Tibial artery (tissue), 4 donors: ENCODE results near the gene BRAF.
"Not testable (repeated sequence)": the region's sequence is repeated elsewhere in the genome, so short reads cannot be mapped to it uniquely, and the experiment has no call there.

ENCODE experiments used
- DNase-seq, 2 donors: peaks; one replicate each; pipeline ENCODE4 v3.0.0-alpha.2; 2019
- H3K27ac ChIP-seq, 2 donors: fragments of 200-600 bp; sonication (generic) in 1 of 2; 1 replicate in 1 of 2; 2 replicates in 1 of 2; pipeline ENCODE4 v1.5.1; 2018 to 2019; ENCODE audit warnings: mild to moderate bottlenecking in 1 of 2
- H3K27me3 ChIP-seq, 2 donors: fragments of 200-600 bp; sonication (generic) in 1 of 2; one replicate each; pipeline versions ENCODE4 v1.5.1 to v1.6.0; 2016 to 2019
- H3K36me3 ChIP-seq, 3 donors: fragments of 200-600 bp; sonication (generic) in 2 of 3; one replicate each; pipeline ENCODE4 v1.5.1; 2016 to 2019; ENCODE audit warnings: mild to moderate bottlenecking in 2 of 3
- H3K4me1 ChIP-seq, 4 donors: fragments of 200-600 bp; sonication (generic) in 2 of 4; 1 replicate in 3 of 4; 2 replicates in 1 of 4; pipeline ENCODE4 v1.5.1; 2016 to 2019
- H3K4me3 ChIP-seq, 2 donors: fragments of 200-600 bp; sonication (generic) in 1 of 2; 1 replicate in 1 of 2; 2 replicates in 1 of 2; pipeline ENCODE4 v1.5.1; 2018 to 2019; ENCODE audit warnings: mild to moderate bottlenecking in 2 of 2
- H3K9me3 ChIP-seq, 3 donors: fragments of 200-600 bp; sonication (generic) in 1 of 3; one replicate each; pipeline ENCODE4 v1.5.1; 2016 to 2019
- CTCF ChIP-seq, 2 experiments: fragments of 200-600 bp in 1 of 2; fragments of 450-650 bp in 1 of 2; IDR thresholded peaks; one replicate each; pipeline ENCODE4 v1.5.1; 2017 to 2019; ENCODE audit warnings: antibody characterized with exemption in 2 of 2, mild to moderate bottlenecking in 1 of 2, moderate library complexity in 1 of 2
- intact Hi-C: fragments of 100-400 bp; cut with DNase I; formaldehyde crosslinking; loops from one replicate; pipeline ENCODE4 v1.15.0; 2023; ENCODE audit warnings: low total_unique reads

BRAF gene

DNA sequence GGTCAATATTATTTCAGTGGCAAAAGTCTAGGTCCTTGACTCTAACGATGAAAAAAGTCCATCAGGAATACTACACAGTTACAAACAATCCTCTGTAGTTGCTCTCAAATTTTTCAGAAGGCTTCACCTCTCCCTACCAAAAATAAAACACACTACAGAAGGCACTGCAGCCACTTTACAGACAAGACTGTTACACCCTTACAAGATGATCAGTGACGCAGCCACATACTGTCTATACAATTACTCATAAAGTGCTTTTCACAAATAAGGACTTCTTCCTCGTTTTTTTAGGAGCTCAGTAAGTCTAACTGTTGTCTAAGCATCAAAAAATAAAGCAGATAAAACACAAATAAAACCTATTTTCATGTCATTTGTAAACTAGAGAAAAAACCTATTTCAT is 201.2 kb downstream of the BRAF start:
- DNase-seq, result no peak
- intact Hi-C loops, result no loop called here

GRCh38 chr7:140723006-140723405 is 201.7 kb downstream of the BRAF start:
- Histone ChIP-seq H3K27me3 (no peaks in the 10 kb centered on the region), H3K4me3 (no peak overlapping the region), H3K4me1 (no peaks in the 10 kb centered on the region), H3K36me3 (peaks cover 0 to 20% (median 0%) of the 10 kb centered on the region in 3 donors), H3K9me3 (no peaks in the 10 kb centered on the region), H3K27ac (no peak overlapping the region)
- no peak for DNase-seq
- intact Hi-C loops, result no loop called here
- no peak for TF ChIP-seq CTCF (IDR thresholded peaks at IDR 0.05)

More for the DNA sequence above, 201.2 kb downstream of the BRAF start:
- H3K4me3 ChIP-seq, result no peak overlapping the region
- no peaks in the 10 kb centered on the region for H3K27me3 ChIP-seq
- no peaks in the 10 kb centered on the region for H3K9me3 ChIP-seq
- H3K27ac ChIP-seq, result no peak overlapping the region
- no peaks in the 10 kb centered on the region for H3K4me1 ChIP-seq
- peaks cover 0 to 20% (median 0%) of the 10 kb centered on the region in 3 donors for H3K36me3 ChIP-seq
- TF ChIP-seq CTCF (IDR thresholded peaks at IDR 0.05), result no peak

GRCh38 chr7:140722254-140722653 is 202.5 kb downstream of the BRAF start:
- no peaks in the 10 kb centered on the region for H3K4me1 ChIP-seq
- H3K36me3 ChIP-seq, result peaks cover 0 to 20% (median 0%) of the 10 kb centered on the region in 3 donors
- H3K4me3 ChIP-seq, result no peak overlapping the region
- H3K27me3 ChIP-seq, result no peaks in the 10 kb centered on the region
- H3K27ac ChIP-seq, result no peak overlapping the region
- DNase-seq, result no peak
- H3K9me3 ChIP-seq, result no peaks in the 10 kb centered on the region
- intact Hi-C loops, result no loop called here
- TF ChIP-seq CTCF (IDR thresholded peaks at IDR 0.05), result no peak

DNA sequence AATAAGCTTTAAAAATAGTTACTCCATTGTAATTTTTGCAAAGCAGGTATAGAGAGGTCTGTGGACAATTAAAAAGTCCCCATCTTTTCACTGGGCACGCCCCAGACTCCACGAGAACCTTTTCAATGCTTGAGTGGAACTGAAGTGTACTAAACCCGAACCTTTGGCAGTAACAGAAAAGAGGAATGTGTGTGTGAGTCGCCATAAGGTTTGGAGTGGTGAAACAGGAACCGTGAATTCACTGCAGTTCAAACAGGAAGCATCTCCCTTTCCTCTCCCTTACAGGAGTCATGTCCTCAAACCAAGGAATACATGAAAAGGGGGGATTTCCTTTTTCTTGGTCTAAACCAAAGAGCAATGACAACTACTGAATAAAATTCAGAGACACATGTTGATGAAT is 205.0 kb downstream of the BRAF start:
- H3K36me3 ChIP-seq, result peaks cover 0 to 13% (median 4%) of the 10 kb centered on the region in 3 donors
- no peaks in the 10 kb centered on the region for H3K4me1 ChIP-seq
- DNase-seq, result no peak
- no peaks in the 10 kb centered on the region for H3K27me3 ChIP-seq
- H3K27ac ChIP-seq, result no peak overlapping the region
- intact Hi-C loops, result no loop called here
- no peak overlapping the region for H3K4me3 ChIP-seq
- no peaks in the 10 kb centered on the region for H3K9me3 ChIP-seq
- TF ChIP-seq CTCF (IDR thresholded peaks at IDR 0.05), result no peak

DNA sequence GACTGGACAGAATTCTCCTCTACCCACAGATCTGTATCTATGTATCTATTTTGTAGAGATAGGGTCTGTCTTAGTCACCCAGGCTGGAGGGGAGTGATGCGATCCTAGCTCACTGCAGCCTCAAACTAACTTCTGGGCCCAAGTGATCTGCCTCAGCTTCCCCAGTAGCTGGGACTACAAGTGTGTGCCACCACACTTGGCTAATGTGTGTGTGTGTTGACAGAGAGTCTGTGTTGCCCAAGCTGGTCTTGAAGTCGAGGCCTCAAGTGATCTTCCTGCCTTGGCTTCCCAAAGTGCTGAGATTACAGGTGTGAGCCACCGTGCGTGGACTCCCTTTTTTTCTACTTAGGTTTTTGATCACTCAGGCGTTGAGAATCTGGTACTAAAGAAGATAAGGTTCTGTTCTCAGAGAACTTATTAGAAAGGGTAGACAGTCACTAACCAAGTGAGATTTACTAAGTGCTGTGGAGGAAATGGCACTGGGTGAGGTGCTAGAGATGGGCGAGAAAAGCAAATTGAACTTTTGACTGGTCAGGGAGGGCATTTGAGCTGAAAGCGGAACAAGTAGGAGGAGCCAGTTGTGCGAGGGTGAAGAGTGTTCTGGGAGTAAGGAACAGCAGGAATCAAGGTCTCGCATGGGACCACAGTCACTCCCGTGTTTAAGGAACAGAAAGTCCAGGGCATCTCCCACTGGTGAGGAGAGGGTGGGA is 210.2 kb downstream of the BRAF start:
- H3K4me3 ChIP-seq, result no peak overlapping the region
- H3K9me3 ChIP-seq, result no peaks in the 10 kb centered on the region
- TF ChIP-seq CTCF (IDR thresholded peaks at IDR 0.05), result no peak
- intact Hi-C loops, result no loop called here
- DNase-seq, result no peak
- H3K27me3 ChIP-seq, result no peaks in the 10 kb centered on the region
- H3K27ac ChIP-seq, result no peak overlapping the region
- peaks cover 0 to 13% (median 0%) of the 10 kb centered on the region in 3 donors for H3K36me3 ChIP-seq
- H3K4me1 ChIP-seq, result no peaks in the 10 kb centered on the region

DNA sequence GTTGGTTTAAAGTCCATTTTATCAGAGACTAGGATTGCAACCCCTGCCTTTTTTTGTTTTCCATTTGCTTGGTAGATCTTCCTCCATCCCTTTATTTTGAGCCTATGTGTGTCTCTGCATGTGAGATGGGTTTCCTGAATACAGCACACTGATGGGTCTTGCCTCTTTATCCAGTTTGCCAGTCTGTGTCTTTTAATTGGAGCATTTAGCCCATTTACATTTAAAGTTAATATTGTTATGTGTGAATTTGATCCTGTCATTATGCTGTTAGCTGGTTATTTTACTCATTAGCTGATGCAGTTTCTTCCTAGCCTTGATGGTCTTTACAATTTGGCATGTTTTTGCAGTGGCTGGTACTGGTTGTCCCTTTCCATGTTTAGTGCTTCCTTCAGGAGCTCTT is 212.3 kb downstream of the BRAF start:
- H3K4me3 ChIP-seq, H3K27me3 ChIP-seq, H3K27ac ChIP-seq, H3K4me1 ChIP-seq, DNase-seq, H3K9me3 ChIP-seq, intact Hi-C loops: not testable (repeated sequence)
- peaks cover 0 to 13% (median 0%) of the 10 kb centered on the region in 3 donors for H3K36me3 ChIP-seq

- DNase-seq, H3K9me3 ChIP-seq, H3K4me3 ChIP-seq, H3K4me1 ChIP-seq, H3K27ac ChIP-seq, intact Hi-C loops, H3K27me3 ChIP-seq: not testable (repeated sequence)
- H3K36me3 ChIP-seq, result peaks cover 22 to 33% (median 23%) of the 10 kb centered on the region in 3 donors
These were observed 216.0 kb downstream of the BRAF start for GRCh38 chr7:140708764-140709163.
